ENCODE data around the gene CALN1.

DNA sequence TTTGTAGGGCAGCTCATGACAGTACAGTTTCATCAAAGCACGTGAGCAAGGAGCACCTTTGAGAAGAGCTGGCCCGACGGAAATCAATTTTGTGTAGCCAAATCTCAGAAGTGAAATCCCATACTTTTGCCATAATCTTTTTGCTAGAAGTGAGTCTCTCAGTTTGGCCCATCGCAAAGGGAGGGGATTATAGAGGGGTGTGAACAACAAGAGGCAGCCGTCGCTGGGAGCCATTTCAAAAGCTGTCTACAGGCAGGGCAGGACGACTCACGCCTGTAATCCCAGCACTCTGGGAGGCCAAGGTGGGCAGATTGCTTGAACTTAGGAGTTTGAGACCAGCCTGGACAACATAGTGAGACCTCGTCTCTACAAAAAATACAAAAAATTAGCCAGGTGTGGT is 680.4 kb downstream of the CALN1 start:
- TF ChIP-seq, protein P1, sequence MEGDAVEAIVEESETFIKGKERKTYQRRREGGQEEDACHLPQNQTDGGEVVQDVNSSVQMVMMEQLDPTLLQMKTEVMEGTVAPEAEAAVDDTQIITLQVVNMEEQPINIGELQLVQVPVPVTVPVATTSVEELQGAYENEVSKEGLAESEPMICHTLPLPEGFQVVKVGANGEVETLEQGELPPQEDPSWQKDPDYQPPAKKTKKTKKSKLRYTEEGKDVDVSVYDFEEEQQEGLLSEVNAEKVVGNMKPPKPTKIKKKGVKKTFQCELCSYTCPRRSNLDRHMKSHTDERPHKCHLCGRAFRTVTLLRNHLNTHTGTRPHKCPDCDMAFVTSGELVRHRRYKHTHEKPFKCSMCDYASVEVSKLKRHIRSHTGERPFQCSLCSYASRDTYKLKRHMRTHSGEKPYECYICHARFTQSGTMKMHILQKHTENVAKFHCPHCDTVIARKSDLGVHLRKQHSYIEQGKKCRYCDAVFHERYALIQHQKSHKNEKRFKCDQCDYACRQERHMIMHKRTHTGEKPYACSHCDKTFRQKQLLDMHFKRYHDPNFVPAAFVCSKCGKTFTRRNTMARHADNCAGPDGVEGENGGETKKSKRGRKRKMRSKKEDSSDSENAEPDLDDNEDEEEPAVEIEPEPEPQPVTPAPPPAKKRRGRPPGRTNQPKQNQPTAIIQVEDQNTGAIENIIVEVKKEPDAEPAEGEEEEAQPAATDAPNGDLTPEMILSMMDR (IDR thresholded peaks at IDR 0.05; ENCODE audit: poor library complexity): no peak
- TF ChIP-seq EZH2phosphoT487 (IDR thresholded peaks at IDR 0.05; ENCODE audit: low read depth, severe bottlenecking, unreplicated experiment): no peak
- no peak for TF ChIP-seq EZH2 (IDR thresholded peaks at IDR 0.05; ENCODE audit: borderline replicate concordance)
